ENCODE data around the gene NUMB. TPM values are rescaled to one million over a fixed set of nuclear protein-coding genes. Genes with fewer than 3 reads are reported as not detected.

Gene NUMB
- total RNA-seq, 1 experiment from 2014 or later, result 22.2 TPM

- ATAC-seq (no peak), DNase-seq (no peak)
- ChIA-PET POLR2A (ENCODE audit: unreplicated experiment) (no interaction called here), CTCF (no interaction called here)
- no peaks in the 10 kb centered on the region for H3K9me3 ChIP-seq (ENCODE audit: low read length)
- no peak overlapping the region for H3K27ac ChIP-seq (ENCODE audit: low read length)
- no peaks in the 10 kb centered on the region for H3F3A ChIP-seq (ENCODE audit: low read length, unreplicated experiment)
- H2AFZ ChIP-seq (ENCODE audit: low read length), result no peak overlapping the region
- peaks cover 24% of the 10 kb centered on the region for H3K4me1 ChIP-seq (ENCODE audit: insufficient read depth, low read length)
- H3K9ac ChIP-seq (ENCODE audit: low read length), result no peak overlapping the region
- intact Hi-C loops (cut with micrococcal nuclease), result no loop called here
- H4K20me1 ChIP-seq (ENCODE audit: low read length), result peaks cover 3% of the 10 kb centered on the region; the same call in 1 of the 2 replicates
- H3K79me2 ChIP-seq (ENCODE audit: low read length), result no peaks in the 10 kb centered on the region
- BruUV-seq (replicated peaks), result no TSS peak
- no peak overlapping the region for H3K4me2 ChIP-seq (ENCODE audit: low read length)
- no peaks in the 10 kb centered on the region for H3K36me3 ChIP-seq (ENCODE audit: low read depth, low read length)
- peaks cover 45% of the 10 kb centered on the region for H3K27me3 ChIP-seq (ENCODE audit: low read length)
- TF ChIP-seq EZH2phosphoT487 (IDR thresholded peaks at IDR 0.05; ENCODE audit: borderline replicate concordance, low read length) (no peak), EZH2 (IDR thresholded peaks at IDR 0.05; ENCODE audit: low read length, unreplicated experiment) (no peak), CTCF (conservative IDR thresholded peaks at IDR 0.05; ENCODE audit: low read depth, low read length) (no peak)
- H3K9me2 ChIP-seq (replicated peaks; ENCODE audit: low read length), result no peaks in the 10 kb centered on the region
- H3K4me3 ChIP-seq (ENCODE audit: low read length), result no peak overlapping the region
These were observed 224.3 kb downstream of the NUMB start for GRCh38 chr14:73234029-73234428.

DNA sequence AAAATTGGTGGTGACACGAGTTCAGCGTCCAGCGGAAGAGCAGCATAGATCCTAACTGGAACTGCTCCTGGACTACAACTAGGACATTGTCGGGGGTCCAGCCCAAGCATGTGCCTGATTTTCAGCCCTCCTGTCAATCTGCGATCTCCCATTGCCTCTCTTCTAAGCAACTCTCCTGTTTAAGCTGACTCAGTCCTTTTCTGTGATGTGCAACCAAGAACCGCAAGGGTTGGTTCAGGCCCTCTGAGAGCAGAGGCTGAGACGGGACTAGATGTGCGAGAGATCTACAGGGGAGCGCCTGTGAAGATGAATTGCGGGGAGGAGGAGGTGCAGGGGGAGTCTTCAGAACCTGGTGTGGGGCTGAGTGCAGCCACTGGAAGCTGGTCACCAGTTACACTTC lies 224.8 kb downstream of the NUMB start:
- Histone ChIP-seq H4K20me1 (ENCODE audit: low read length) (no peaks in the 10 kb centered on the region), H3F3A (ENCODE audit: low read length, unreplicated experiment) (no peaks in the 10 kb centered on the region), H3K79me2 (ENCODE audit: low read length) (no peaks in the 10 kb centered on the region), H3K4me3 (ENCODE audit: low read length) (no peak overlapping the region), H3K4me1 (ENCODE audit: insufficient read depth, low read length) (peaks cover 24% of the 10 kb centered on the region), H3K9me2 (replicated peaks; ENCODE audit: low read length) (no peaks in the 10 kb centered on the region), H3K9me3 (ENCODE audit: low read length) (no peaks in the 10 kb centered on the region), H3K27me3 (ENCODE audit: low read length) (peaks cover 43% of the 10 kb centered on the region), H3K36me3 (ENCODE audit: low read depth, low read length) (no peaks in the 10 kb centered on the region), H3K9ac (ENCODE audit: low read length) (no peak overlapping the region), H3K27ac (ENCODE audit: low read length) (no peak overlapping the region), H3K4me2 (ENCODE audit: low read length) (no peak overlapping the region), H2AFZ (ENCODE audit: low read length) (no peak overlapping the region)
- CTCF ChIA-PET, result no interaction called here
- BruUV-seq (replicated peaks), result no TSS peak
- TF ChIP-seq EZH2phosphoT487 (IDR thresholded peaks at IDR 0.05; ENCODE audit: borderline replicate concordance, low read length), result no peak
- TF ChIP-seq EZH2 (IDR thresholded peaks at IDR 0.05; ENCODE audit: low read length, unreplicated experiment), result no peak
- no peak for TF ChIP-seq CTCF (conservative IDR thresholded peaks at IDR 0.05; ENCODE audit: low read depth, low read length)
- DNase-seq, result no peak
- ATAC-seq, result no peak
- POLR2A ChIA-PET (ENCODE audit: unreplicated experiment), result interaction anchor here (0.8 kb wide), 1 partner anchor 97 kb away, joined by 11 read pairs; the partner anchor contains the start of gene PSEN1
- intact Hi-C loops (cut with micrococcal nuclease), result no loop called here

- no TSS peak for BruUV-seq (replicated peaks)
- DNase-seq (no peak), ATAC-seq (no peak)
- ChIA-PET CTCF (interaction anchor here (1.1 to 1.9 kb wide), 4 partner anchors 17 to 62 kb away, joined by 3 to 10 read pairs (median 4); no protein-coding TSS in a partner anchor), POLR2A (ENCODE audit: unreplicated experiment) (interaction anchor here (0.8 kb wide), 1 partner anchor 97 kb away, joined by 11 read pairs; the partner anchor contains the start of gene PSEN1)
- no peaks in the 10 kb centered on the region for H3K79me2 ChIP-seq (ENCODE audit: low read length)
- H3K4me3 ChIP-seq (ENCODE audit: low read length), result no peak overlapping the region
- H2AFZ ChIP-seq (ENCODE audit: low read length), result no peak overlapping the region
- intact Hi-C loops (cut with micrococcal nuclease), result no loop called here
- H3K9me2 ChIP-seq (replicated peaks; ENCODE audit: low read length), result no peaks in the 10 kb centered on the region
- H3F3A ChIP-seq (ENCODE audit: low read length, unreplicated experiment), result no peaks in the 10 kb centered on the region
- no peaks in the 10 kb centered on the region for H3K9me3 ChIP-seq (ENCODE audit: low read length)
- no peaks in the 10 kb centered on the region for H4K20me1 ChIP-seq (ENCODE audit: low read length)
- no peaks in the 10 kb centered on the region for H3K36me3 ChIP-seq (ENCODE audit: low read depth, low read length)
- H3K27ac ChIP-seq (ENCODE audit: low read length), result no peak overlapping the region
- H3K27me3 ChIP-seq (ENCODE audit: low read length), result peaks cover 39% of the 10 kb centered on the region
- no peak overlapping the region for H3K4me2 ChIP-seq (ENCODE audit: low read length)
- no peak for TF ChIP-seq EZH2phosphoT487 (IDR thresholded peaks at IDR 0.05; ENCODE audit: borderline replicate concordance, low read length)
- no peak for TF ChIP-seq EZH2 (IDR thresholded peaks at IDR 0.05; ENCODE audit: low read length, unreplicated experiment)
- TF ChIP-seq CTCF (conservative IDR thresholded peaks at IDR 0.05; ENCODE audit: low read depth, low read length), result no peak
- H3K4me1 ChIP-seq (ENCODE audit: insufficient read depth, low read length), result peaks cover 24% of the 10 kb centered on the region
- no peak overlapping the region for H3K9ac ChIP-seq (ENCODE audit: low read length)
These were observed 225.4 kb downstream of the NUMB start for GRCh38 chr14:73232984-73233383.
